Osteocyte (in vitro differentiated cells): ENCODE results near the gene ACTL10. TPM values are rescaled to one million over a fixed set of nuclear protein-coding genes. Genes with fewer than 3 reads are reported as not detected.

ENCODE experiments used
- DNase-seq: peaks from one replicate; pipeline ENCODE4 v3.0.0; 2021; ENCODE audit warnings: mixed read lengths; ENCODE audit not compliant: unreplicated experiment; ENCODE audit errors: extremely low spot score
- H3K27ac Mint-ChIP-seq: one replicate; pipeline ENCODE4 v1.8.0; 2021; ENCODE audit warnings: mild to moderate bottlenecking, mixed read lengths; ENCODE audit not compliant: unreplicated experiment
- H3K27me3 Mint-ChIP-seq: one replicate; pipeline ENCODE4 v1.8.0; 2021; ENCODE audit warnings: mixed read lengths; ENCODE audit not compliant: unreplicated experiment
- H3K36me3 Mint-ChIP-seq: one replicate; pipeline ENCODE4 v1.8.0; 2021; ENCODE audit warnings: mixed read lengths; ENCODE audit not compliant: unreplicated experiment
- H3K4me1 Mint-ChIP-seq: one replicate; pipeline ENCODE4 v1.8.0; 2021; ENCODE audit warnings: mixed read lengths; ENCODE audit not compliant: unreplicated experiment
- H3K4me3 Mint-ChIP-seq: one replicate; pipeline ENCODE4 v1.8.0; 2021; ENCODE audit warnings: mild to moderate bottlenecking, moderate library complexity, mixed read lengths; ENCODE audit not compliant: unreplicated experiment
- H3K9me3 Mint-ChIP-seq: one replicate; pipeline ENCODE4 v1.8.0; 2021; ENCODE audit warnings: mixed read lengths; ENCODE audit not compliant: unreplicated experiment
- total RNA-seq: library from RNA; stranded (reverse); gene quantifications from 2 replicates; pipeline ENCODE4 v1.2.1, GENCODE V29; 2021
- TF ChIP-seq, protein P1 (sequence below): fragments of 200-600 bp; sonication (generic); IDR thresholded peaks from 2 replicates; pipeline ENCODE4 v1.5.0; 2021; ENCODE audit warnings: antibody characterized with exemption, mild to moderate bottlenecking, moderate library complexity

ACTL10 gene
- total RNA-seq, 1 donor from 2014 or later, result 0.54 TPM

DNA sequence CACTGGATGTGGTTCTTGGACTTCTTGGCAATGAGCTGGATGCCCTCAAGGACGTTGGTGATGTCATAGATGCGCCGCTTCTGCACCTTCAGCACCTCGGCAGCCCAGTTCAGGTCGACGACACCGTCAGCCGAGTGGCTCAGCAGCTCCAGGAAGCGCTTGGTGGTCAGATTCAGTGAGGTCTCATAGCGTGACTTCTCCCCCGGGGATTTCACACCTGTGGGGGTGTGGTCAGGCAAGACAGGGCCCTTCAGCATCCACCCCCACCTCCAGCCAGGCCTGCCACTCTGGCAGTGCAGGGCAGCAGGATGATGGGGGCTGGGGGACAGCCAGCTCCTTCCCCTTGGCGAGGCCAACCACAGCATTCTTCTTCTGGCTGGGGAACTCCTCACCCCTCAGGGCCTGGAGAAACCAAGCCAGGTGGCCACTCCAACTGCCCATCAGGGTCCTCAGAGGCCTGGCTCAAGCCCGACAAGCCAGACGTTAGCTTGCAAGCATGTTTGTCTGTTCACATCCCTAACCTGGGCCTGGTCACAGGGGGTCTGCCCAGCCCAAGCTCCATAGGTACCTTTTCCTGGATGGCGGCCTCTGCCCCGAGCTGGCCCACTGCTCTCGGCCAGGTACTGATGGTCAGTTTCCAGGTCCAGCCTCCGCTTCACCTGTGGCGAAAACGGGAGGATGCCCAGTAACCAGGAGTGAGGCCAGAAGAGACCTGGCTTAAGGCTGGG lies 13.2 kb downstream of the ACTL10 start:
- DNase-seq, result no peak
- peaks cover 37% of the 10 kb centered on the region for H3K4me1 Mint-ChIP-seq
- no peak overlapping the region for H3K4me3 Mint-ChIP-seq
- no peaks in the 10 kb centered on the region for H3K36me3 Mint-ChIP-seq
- H3K9me3 Mint-ChIP-seq, result no peaks in the 10 kb centered on the region
- no peak overlapping the region for H3K27ac Mint-ChIP-seq
- no peaks in the 10 kb centered on the region for H3K27me3 Mint-ChIP-seq
- TF ChIP-seq, protein P1, sequence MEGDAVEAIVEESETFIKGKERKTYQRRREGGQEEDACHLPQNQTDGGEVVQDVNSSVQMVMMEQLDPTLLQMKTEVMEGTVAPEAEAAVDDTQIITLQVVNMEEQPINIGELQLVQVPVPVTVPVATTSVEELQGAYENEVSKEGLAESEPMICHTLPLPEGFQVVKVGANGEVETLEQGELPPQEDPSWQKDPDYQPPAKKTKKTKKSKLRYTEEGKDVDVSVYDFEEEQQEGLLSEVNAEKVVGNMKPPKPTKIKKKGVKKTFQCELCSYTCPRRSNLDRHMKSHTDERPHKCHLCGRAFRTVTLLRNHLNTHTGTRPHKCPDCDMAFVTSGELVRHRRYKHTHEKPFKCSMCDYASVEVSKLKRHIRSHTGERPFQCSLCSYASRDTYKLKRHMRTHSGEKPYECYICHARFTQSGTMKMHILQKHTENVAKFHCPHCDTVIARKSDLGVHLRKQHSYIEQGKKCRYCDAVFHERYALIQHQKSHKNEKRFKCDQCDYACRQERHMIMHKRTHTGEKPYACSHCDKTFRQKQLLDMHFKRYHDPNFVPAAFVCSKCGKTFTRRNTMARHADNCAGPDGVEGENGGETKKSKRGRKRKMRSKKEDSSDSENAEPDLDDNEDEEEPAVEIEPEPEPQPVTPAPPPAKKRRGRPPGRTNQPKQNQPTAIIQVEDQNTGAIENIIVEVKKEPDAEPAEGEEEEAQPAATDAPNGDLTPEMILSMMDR, result no peak

DNA sequence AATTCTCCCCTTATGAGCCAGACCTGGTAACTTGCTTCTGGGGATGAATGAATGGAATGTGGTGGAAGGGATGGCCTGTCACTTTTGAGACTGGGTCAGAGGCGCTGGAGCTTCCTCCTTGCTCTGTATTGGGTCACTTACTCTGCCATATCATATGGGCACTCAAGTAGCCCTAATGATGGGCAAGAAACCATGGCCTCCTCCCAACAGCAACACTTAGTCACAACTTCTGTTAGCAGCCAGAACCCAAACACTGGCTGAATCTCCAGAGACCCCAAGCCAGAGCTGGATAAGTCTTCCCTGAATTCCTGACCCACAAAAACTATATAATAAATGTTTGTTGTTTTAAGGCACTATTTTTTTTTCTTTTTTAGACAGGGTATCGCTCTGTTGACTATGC lies 13.9 kb downstream of the ACTL10 start:
- Mint-ChIP-seq H3K27me3 (no peaks in the 10 kb centered on the region), H3K4me1 (peaks cover 34% of the 10 kb centered on the region), H3K4me3 (no peak overlapping the region), H3K36me3 (no peaks in the 10 kb centered on the region), H3K9me3 (no peaks in the 10 kb centered on the region), H3K27ac (peak overlapping the region; percentile 79)
- DNase-seq, result no peak
- TF ChIP-seq, protein P1, result no peak

DNA sequence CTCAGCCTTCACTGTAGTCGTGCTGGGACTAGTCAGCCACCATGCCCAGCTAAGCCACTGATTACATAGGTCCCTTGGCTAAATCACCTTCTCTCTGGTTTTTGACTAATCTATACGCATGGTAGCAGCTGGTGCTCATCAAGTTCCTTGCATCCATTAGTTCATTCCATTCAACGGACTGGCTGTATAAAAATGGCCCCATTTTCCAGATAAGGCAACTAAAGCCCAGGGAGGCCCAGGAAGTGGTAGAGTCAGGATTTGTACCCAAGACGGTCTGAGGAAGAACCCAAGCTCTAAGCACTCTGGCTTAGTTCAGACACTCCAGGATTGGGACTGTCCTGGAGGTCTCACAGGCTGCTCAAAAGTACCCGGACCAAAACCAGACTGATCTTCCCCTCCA lies 14.5 kb downstream of the ACTL10 start:
- no peak overlapping the region for H3K4me3 Mint-ChIP-seq
- H3K36me3 Mint-ChIP-seq, result no peaks in the 10 kb centered on the region
- H3K4me1 Mint-ChIP-seq, result peaks cover 32% of the 10 kb centered on the region
- H3K27me3 Mint-ChIP-seq, result no peaks in the 10 kb centered on the region
- H3K9me3 Mint-ChIP-seq, result no peaks in the 10 kb centered on the region
- TF ChIP-seq, protein P1, result no peak
- H3K27ac Mint-ChIP-seq, result peak overlapping the region; percentile 79
- DNase-seq, result no peak

DNA sequence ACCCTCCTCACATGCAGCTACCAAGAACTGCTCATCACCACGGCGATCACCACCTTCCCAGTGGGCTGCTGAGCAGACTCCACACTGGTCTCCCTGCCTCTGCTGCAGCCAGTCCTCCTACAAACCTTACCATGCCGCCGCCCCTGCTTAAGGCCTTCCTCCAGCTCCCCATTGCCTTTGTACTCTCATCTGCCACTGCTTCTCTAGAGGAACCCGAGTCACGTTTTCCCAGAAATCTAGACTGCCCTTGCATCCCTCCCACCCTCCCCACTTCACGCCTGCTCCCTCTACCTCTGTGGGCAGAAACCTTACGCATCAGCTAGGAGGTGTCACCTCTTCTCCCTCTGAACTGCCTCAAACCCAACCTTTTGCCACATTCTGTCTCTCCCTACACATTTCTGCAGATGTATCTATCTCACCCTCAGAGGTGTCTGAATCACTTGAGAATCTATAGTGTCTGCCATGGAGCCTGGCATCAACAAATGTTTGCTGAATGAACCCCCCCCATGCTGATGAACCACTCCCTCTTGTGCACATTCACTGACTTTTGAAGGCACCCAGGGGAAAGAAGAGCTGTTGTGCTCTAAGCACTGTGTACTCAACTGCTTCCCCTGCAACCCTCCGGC lies 15.1 kb downstream of the ACTL10 start:
- Mint-ChIP-seq H3K4me3 (no peak overlapping the region), H3K27ac (no peak overlapping the region), H3K27me3 (no peaks in the 10 kb centered on the region), H3K9me3 (no peaks in the 10 kb centered on the region), H3K36me3 (no peaks in the 10 kb centered on the region), H3K4me1 (peaks cover 36% of the 10 kb centered on the region)
- TF ChIP-seq, protein P1, result no peak
- no peak for DNase-seq

GRCh38 chr20:33684533-33685327 lies 18.0 kb downstream of the ACTL10 start:
- TF ChIP-seq, protein P1, result no peak
- H3K36me3 Mint-ChIP-seq, result no peaks in the 10 kb centered on the region
- H3K27ac Mint-ChIP-seq, result peak overlapping the region; percentile 59
- peaks cover 36% of the 10 kb centered on the region for H3K4me1 Mint-ChIP-seq
- H3K27me3 Mint-ChIP-seq, result no peaks in the 10 kb centered on the region
- H3K4me3 Mint-ChIP-seq, result peak overlapping the region; percentile 64
- DNase-seq, result no peak
- no peaks in the 10 kb centered on the region for H3K9me3 Mint-ChIP-seq
